ENCODE data around the gene ODF2. TPM values are rescaled to one million over a fixed set of nuclear protein-coding genes. Genes with fewer than 3 reads are reported as not detected.

ODF2 gene
- total RNA-seq, result 10 to 100 TPM; 12.2 to 50.3 (median 22.5) TPM

- Histone ChIP-seq H3K4me1 (peaks cover 8 to 18% (median 13%) of the 10 kb centered on the region in 4 donors), H3K4me3 (peak within 1 kb of the TSS; percentile 81 to 100 (median 95)), H3K9me3 (no peaks in the 10 kb centered on the region), H3K27me3 (no peaks in the 10 kb centered on the region), H3K36me3 (peaks cover 7 to 19% (median 13%) of the 10 kb centered on the region in 4 donors), H3K27ac (peak within 1 kb of the TSS; percentile 80 to 91 (median 88))
- ATAC-seq (ENCODE audit: low FRiP score in 2 of 2) (peak; percentile 96), DNase-seq (peak; percentile 98 to 99)
- TF ChIP-seq POLR2AphosphoS5 (IDR thresholded peaks at IDR 0.05), result peak; percentile 55 to 66
- peak in 1 of 4 donors; percentile 50 for TF ChIP-seq EP300 (IDR thresholded peaks at IDR 0.05)
- TF ChIP-seq CTCF (IDR thresholded peaks at IDR 0.05), result peak in 1 of 6 experiments; percentile 21
- peak in 1 of 4 donors; percentile 68 for TF ChIP-seq POLR2A (IDR thresholded peaks at IDR 0.05)
- WGBS, 2 donors, result 1% methylated on average over 20 to 41 of the region's 82 CpGs
These were observed at the start of gene ODF2 for GRCh38 chr9:128455849-128456612. ODF2 (plus strand) TSS chr9:128456006; CDS start chr9:128456092, 86 bp downstream.

- TF ChIP-seq EP300 (IDR thresholded peaks at IDR 0.05) (no peak), CTCF (IDR thresholded peaks at IDR 0.05) (no peak), POLR2AphosphoS5 (IDR thresholded peaks at IDR 0.05) (no peak), POLR2A (IDR thresholded peaks at IDR 0.05) (no peak)
- ATAC-seq (ENCODE audit: low FRiP score in 2 of 2), result no peak
- H3K36me3 ChIP-seq, result no peaks in the 10 kb centered on the region
- no peak for DNase-seq
- no peaks in the 10 kb centered on the region for H3K9me3 ChIP-seq
- no peak overlapping the region for H3K4me3 ChIP-seq
- 75% methylated on average over 6 to 9 of the region's 9 CpGs for WGBS, 2 donors
- H3K4me1 ChIP-seq, result no peaks in the 10 kb centered on the region
- H3K27me3 ChIP-seq, result no peaks in the 10 kb centered on the region
- H3K27ac ChIP-seq, result no peak overlapping the region
These were observed 48.9 kb upstream of the ODF2 start for GRCh38 chr9:128406848-128407391.

- 40 to 54% methylated on average over 3 to 13 of the region's 26 CpGs for WGBS, 2 donors
- TF ChIP-seq POLR2AphosphoS5 (IDR thresholded peaks at IDR 0.05), result no peak
- no peak for TF ChIP-seq EP300 (IDR thresholded peaks at IDR 0.05)
- TF ChIP-seq CTCF (IDR thresholded peaks at IDR 0.05), result no peak
- TF ChIP-seq POLR2A (IDR thresholded peaks at IDR 0.05), result no peak
- DNase-seq (peak in 1 of 2 donors; percentile 73), ATAC-seq (ENCODE audit: low FRiP score in 2 of 2) (no peak)
- no peaks in the 10 kb centered on the region for H3K9me3 ChIP-seq
- H3K27ac ChIP-seq, result no peak overlapping the region
- no peaks in the 10 kb centered on the region for H3K4me1 ChIP-seq
- no peaks in the 10 kb centered on the region for H3K27me3 ChIP-seq
- H3K36me3 ChIP-seq, result no peaks in the 10 kb centered on the region
- no peak overlapping the region for H3K4me3 ChIP-seq
These were observed 46.8 kb upstream of the ODF2 start for GRCh38 chr9:128408963-128409431.

GRCh38 chr9:128409450-128409849 is 46.4 kb upstream of the ODF2 start:
- TF ChIP-seq POLR2A (IDR thresholded peaks at IDR 0.05), result no peak
- no peak for TF ChIP-seq CTCF (IDR thresholded peaks at IDR 0.05)
- no peak for TF ChIP-seq EP300 (IDR thresholded peaks at IDR 0.05)
- TF ChIP-seq POLR2AphosphoS5 (IDR thresholded peaks at IDR 0.05), result no peak
- Histone ChIP-seq H3K27ac (no peak overlapping the region), H3K9me3 (no peaks in the 10 kb centered on the region), H3K36me3 (no peaks in the 10 kb centered on the region), H3K4me3 (no peak overlapping the region), H3K4me1 (no peaks in the 10 kb centered on the region), H3K27me3 (no peaks in the 10 kb centered on the region)
- ATAC-seq (ENCODE audit: low FRiP score in 2 of 2) (no peak), DNase-seq (no peak)
- WGBS, 2 donors, result 60 to 76% methylated on average over 6 to 8 of the region's 8 CpGs

All from upper lobe of left lung (tissue), 6 donors.